ENCODE results near the gene TTC39C. TPM values are rescaled to one million over a fixed set of nuclear protein-coding genes. Genes with fewer than 3 reads are reported as not detected.

TTC39C gene
- total RNA-seq, 1 experiment from 2014 or later, result 14.8 TPM

DNA sequence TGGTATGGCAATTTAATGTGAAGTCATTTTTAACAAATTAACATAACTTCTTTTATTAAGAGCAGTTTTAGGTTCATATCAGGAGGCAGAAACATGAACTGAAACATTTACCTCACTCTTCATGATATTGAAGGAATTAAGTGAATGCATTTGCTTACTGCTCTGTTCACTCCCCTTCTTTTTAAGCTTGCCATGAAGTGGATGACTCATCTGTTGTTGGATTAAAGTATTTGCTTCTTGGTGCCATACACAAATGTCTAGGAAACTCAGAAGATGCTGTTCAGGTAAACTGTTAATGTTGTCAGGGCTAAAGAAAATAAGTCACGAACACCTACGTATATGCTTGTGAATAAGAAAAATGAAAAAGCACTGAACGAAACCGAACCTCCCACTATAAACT is 114.1 kb downstream of the TTC39C start:
- Histone ChIP-seq H3K9me3 (ENCODE audit: control insufficient read depth, insufficient read depth, low read depth, low read length) (no peaks in the 10 kb centered on the region), H3K36me3 (ENCODE audit: control insufficient read depth, insufficient read depth, low read length) (no peaks in the 10 kb centered on the region), H3K27ac (ENCODE audit: low read length) (no peak overlapping the region), H3K4me3 (ENCODE audit: low read depth in 2 of 2, low read length in 2 of 2) (no peak overlapping the region), H3K4me1 (ENCODE audit: control insufficient read depth, insufficient read depth, low read length) (no peaks in the 10 kb centered on the region), H3K27me3 (ENCODE audit: control insufficient read depth, insufficient read depth, low read length) (no peaks in the 10 kb centered on the region)
- in situ Hi-C loops (cut with HindIII; ENCODE audit: low pct_unique_long_range_greater_than_20kb, low sequenced_read_pairs), result no loop called here
- BruUV-seq (replicated peaks), result no TSS peak
- ATAC-seq (no peak), DNase-seq (ENCODE audit: low read depth, low spot score) (no peak)
- ChIA-PET POLR2A (no interaction called here), CTCF (no interaction called here)
- TF ChIP-seq SIN3A (IDR thresholded peaks at IDR 0.05; ENCODE audit: borderline replicate concordance, insufficient read depth, low read depth, low read length) (no peak), POLR2AphosphoS5 (IDR thresholded peaks at IDR 0.05; ENCODE audit: low read depth, low read length) (no peak), TCF7L2 (IDR thresholded peaks at IDR 0.05; ENCODE audit: low read depth, low read length) (no peak)
- TF ChIP-seq, protein P1, sequence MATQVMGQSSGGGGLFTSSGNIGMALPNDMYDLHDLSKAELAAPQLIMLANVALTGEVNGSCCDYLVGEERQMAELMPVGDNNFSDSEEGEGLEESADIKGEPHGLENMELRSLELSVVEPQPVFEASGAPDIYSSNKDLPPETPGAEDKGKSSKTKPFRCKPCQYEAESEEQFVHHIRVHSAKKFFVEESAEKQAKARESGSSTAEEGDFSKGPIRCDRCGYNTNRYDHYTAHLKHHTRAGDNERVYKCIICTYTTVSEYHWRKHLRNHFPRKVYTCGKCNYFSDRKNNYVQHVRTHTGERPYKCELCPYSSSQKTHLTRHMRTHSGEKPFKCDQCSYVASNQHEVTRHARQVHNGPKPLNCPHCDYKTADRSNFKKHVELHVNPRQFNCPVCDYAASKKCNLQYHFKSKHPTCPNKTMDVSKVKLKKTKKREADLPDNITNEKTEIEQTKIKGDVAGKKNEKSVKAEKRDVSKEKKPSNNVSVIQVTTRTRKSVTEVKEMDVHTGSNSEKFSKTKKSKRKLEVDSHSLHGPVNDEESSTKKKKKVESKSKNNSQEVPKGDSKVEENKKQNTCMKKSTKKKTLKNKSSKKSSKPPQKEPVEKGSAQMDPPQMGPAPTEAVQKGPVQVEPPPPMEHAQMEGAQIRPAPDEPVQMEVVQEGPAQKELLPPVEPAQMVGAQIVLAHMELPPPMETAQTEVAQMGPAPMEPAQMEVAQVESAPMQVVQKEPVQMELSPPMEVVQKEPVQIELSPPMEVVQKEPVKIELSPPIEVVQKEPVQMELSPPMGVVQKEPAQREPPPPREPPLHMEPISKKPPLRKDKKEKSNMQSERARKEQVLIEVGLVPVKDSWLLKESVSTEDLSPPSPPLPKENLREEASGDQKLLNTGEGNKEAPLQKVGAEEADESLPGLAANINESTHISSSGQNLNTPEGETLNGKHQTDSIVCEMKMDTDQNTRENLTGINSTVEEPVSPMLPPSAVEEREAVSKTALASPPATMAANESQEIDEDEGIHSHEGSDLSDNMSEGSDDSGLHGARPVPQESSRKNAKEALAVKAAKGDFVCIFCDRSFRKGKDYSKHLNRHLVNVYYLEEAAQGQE (IDR thresholded peaks at IDR 0.05; ENCODE audit: insufficient read depth in 1 of 2, low read depth in 2 of 2, low read length in 1 of 2), result no peak
- TF ChIP-seq, protein P2, sequence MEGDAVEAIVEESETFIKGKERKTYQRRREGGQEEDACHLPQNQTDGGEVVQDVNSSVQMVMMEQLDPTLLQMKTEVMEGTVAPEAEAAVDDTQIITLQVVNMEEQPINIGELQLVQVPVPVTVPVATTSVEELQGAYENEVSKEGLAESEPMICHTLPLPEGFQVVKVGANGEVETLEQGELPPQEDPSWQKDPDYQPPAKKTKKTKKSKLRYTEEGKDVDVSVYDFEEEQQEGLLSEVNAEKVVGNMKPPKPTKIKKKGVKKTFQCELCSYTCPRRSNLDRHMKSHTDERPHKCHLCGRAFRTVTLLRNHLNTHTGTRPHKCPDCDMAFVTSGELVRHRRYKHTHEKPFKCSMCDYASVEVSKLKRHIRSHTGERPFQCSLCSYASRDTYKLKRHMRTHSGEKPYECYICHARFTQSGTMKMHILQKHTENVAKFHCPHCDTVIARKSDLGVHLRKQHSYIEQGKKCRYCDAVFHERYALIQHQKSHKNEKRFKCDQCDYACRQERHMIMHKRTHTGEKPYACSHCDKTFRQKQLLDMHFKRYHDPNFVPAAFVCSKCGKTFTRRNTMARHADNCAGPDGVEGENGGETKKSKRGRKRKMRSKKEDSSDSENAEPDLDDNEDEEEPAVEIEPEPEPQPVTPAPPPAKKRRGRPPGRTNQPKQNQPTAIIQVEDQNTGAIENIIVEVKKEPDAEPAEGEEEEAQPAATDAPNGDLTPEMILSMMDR (IDR thresholded peaks at IDR 0.05), result no peak
- intact Hi-C loops (cut with micrococcal nuclease; ENCODE audit: unreplicated experiment), result no loop called here

DNA sequence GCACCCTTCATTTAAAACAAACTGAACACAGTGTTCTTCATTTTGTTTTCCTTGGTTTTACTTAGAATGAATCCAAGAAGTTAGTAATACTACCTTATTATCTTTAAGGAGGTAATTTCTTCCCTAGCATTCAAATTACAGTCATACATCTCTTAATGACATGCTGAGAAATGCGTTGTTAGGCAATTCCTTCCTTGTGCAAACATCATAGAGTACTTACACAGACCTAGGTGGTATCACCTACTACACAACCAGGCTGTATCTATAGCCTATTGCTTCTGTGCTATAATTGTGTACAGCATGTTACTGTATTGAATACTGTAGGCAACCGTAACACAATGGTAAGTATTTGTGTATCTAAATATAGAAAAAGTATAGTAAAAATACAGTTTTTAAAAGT is 115.9 kb downstream of the TTC39C start:
- in situ Hi-C loops (cut with HindIII; ENCODE audit: low pct_unique_long_range_greater_than_20kb, low sequenced_read_pairs) (no loop called here), intact Hi-C loops (cut with micrococcal nuclease; ENCODE audit: unreplicated experiment) (no loop called here)
- H3K27ac ChIP-seq (ENCODE audit: low read length), result no peak overlapping the region
- H3K36me3 ChIP-seq (ENCODE audit: control insufficient read depth, insufficient read depth, low read length), result no peaks in the 10 kb centered on the region
- DNase-seq (ENCODE audit: low read depth, low spot score) (no peak), ATAC-seq (no peak)
- no peaks in the 10 kb centered on the region for H3K27me3 ChIP-seq (ENCODE audit: control insufficient read depth, insufficient read depth, low read length)
- POLR2A ChIA-PET, result no interaction called here
- no peaks in the 10 kb centered on the region for H3K9me3 ChIP-seq (ENCODE audit: control insufficient read depth, insufficient read depth, low read depth, low read length)
- BruUV-seq (replicated peaks), result no TSS peak
- H3K4me1 ChIP-seq (ENCODE audit: control insufficient read depth, insufficient read depth, low read length), result no peaks in the 10 kb centered on the region
- CTCF ChIA-PET, result no interaction called here
- TF ChIP-seq, protein P2 (IDR thresholded peaks at IDR 0.05), result no peak
- TF ChIP-seq POLR2AphosphoS5 (IDR thresholded peaks at IDR 0.05; ENCODE audit: low read depth, low read length), result no peak
- H3K4me3 ChIP-seq (ENCODE audit: low read depth in 2 of 2, low read length in 2 of 2), result no peak overlapping the region

Data from Panc1 (cell line).